HG03342 (cell line): ENCODE results near the gene CLMN.
"Not testable (repeated sequence)": the region's sequence is repeated elsewhere in the genome, so short reads cannot be mapped to it uniquely, and the experiment has no call there.

Experiments used
- ATAC-seq: cut with Tn5 transposase; IDR thresholded peaks from one replicate; pipeline ENCODE4 v1.9.1; 2021; ENCODE audit warnings: mild to moderate bottlenecking, moderate library complexity; ENCODE audit not compliant: unreplicated experiment

CLMN gene

DNA sequence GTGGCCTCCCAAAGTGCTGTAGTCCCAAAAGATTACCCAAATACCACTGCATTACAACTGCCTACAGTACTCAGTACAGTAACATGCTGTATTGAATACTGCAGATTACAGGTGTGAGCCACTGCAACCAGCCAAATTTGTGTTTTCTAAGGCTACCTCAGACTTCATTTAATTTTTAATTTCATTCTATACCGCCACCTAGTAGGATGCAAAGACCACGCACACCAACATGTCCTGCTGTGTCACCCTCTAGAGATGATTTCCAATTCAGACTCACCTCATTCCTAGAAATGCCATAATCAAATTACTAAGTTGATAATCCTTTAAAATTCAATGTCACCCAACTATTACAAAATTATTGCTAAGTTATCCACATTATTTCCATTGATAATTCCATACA lies 177.5 kb downstream of the CLMN start:
- no peak for ATAC-seq

DNA sequence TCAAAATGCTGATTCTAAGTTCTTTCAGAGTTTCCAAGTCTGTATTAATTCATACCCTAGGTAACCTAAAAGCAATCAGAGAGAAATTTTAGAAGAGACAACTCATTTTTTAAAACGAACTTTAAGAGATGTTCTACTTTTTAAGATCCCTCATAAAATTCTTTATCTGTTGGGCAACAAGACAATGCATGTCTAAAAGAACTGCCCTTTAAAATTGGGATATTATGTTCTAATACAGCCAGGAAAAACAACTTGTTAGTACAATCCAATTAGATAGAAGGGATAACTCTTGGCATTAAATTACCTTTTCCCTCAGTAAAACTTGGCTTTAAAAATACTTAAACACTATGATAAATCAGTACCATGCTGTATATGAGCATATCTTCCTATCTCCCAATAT lies 178.0 kb downstream of the CLMN start:
- ATAC-seq, result no peak

DNA sequence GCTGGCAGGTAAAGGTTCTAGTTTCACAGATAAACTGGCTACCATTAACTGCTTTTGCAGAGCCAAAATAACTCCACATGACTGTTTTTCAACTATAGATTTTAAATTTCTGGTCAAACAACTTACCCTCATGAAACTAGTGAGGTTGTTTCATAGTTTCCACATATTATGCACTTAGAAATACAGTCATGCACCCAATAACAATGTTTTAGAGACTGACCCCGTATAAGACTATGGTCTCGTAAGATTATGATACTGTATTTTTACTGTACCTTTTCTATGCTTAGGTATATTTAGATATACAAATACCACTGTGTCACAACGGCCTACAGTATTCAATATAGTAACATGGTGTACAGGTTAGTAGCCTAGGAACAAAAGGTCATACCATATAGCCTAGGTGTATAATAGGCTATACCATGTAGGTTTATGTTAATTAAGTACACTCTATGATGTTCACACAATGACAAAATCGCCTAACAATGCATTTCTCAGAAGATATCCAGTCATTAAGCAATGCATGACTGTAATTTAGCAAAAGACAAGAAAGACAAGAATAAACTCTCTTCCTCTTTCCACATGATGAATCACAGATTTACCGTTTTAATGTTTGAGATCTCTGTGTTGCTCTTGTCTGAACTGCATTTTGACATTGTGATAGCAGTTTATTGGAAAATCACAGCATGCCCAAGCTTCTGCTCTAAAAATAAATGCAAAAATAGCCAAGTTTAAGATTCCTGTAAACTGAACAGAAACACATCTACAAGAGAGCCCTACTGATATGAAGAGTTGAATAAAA lies 179.4 kb downstream of the CLMN start:
- no peak for ATAC-seq

DNA sequence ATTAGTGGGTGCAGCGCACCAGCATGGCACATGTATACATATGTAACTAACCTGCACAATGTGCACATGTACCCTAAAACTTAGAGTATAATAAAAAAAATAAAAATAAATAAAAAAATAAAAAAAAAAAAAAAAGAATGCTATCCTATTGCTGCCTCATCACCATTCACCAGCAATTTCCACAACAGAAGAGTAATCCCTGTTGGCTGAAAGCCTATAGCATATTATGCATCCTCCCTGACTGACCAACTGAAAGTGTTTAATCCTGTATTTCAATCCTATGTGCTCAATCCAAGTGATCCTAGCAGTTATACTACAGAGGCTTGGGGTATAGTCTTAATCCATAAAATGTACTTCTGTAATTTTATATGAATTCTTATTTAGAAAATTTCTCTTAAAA lies 180.8 kb downstream of the CLMN start:
- no peak for ATAC-seq

DNA sequence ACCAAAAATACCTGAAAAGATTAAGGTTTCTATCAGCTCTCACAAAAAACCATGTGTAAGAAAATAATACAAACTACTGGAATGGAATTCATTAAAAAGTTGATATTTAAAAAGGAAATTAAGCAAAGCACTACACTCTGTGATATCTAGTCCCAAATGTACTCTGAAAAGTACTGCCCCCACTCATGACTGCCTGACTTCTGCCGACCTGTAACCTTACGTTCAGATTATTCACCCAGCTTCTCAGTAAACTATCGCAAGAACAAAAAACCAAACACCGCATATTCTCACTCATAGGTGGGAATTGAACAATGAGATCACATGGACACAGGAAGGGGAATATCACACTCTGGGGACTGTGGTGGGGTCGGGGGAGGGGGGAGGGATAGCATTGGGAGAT lies 181.3 kb downstream of the CLMN start:
- ATAC-seq, result not testable (repeated sequence)

DNA sequence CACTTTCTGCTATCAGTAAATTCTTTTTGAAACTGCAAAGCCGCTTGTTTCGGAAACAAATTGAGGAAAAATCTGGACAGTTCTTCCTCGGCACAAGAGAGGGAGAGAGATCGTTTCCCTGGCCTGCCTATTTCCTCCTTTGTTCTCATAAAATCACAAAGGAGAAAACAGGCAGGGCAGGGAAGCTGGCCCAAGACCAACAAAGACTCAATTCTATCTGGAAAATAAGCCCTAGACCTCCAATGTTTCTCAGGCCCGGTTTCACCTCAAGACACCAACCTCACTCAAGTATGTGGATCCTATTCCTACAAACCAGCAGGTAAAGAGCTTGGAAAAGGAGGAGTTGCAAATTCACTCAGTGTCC lies 181.9 kb downstream of the CLMN start:
- ATAC-seq, result no peak

DNA sequence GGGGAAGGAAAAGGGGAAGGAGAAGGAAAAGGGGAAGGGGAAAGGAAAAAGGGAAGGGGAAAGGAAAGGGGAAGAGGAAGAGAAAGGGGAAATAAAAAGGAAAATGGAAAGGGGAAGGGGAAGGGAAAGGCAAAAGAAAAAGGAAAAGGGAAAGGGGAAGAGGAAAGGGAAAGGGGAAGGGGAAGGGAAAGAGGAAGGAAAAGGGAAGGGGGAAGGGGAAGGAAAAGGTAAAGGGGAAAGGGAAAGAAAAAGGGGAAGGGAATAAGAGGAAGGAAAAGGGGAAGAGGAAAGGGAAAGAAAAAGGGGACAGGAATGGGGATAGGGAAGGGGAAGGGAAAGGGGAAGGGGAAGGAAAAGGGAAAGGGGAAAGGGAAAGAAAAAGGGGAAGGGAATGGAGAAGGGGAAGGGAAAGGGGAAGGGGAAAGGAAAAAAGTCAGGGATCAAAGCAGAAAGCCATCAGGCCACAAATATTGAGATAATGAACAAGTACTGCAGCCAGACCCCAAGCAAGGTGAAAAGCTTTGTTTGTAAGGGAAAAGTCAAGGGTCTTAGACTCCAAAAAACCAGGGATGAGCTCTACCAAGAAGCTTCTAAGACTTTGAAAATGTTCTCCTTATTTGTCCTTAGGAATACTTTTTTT lies 182.4 kb downstream of the CLMN start:
- ATAC-seq, result no peak

DNA sequence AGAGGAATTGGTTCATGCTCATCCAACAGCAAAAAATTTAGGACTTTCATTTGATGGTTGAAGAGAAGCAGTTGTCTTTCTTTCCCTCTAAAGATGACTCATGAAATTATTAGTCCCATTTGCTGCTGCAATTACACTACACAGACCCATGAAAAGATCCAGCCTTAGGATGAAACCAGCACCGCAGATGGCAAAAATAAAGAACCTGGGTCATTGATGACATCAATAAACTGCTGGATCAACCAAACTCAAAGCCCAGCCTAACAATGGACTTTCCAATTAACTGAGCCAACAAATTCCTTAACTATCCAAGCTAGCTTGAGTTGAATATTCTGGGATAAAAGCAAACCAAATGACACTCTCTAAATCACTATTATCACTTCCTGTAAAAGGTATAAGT lies 183.1 kb downstream of the CLMN start:
- no peak for ATAC-seq

DNA sequence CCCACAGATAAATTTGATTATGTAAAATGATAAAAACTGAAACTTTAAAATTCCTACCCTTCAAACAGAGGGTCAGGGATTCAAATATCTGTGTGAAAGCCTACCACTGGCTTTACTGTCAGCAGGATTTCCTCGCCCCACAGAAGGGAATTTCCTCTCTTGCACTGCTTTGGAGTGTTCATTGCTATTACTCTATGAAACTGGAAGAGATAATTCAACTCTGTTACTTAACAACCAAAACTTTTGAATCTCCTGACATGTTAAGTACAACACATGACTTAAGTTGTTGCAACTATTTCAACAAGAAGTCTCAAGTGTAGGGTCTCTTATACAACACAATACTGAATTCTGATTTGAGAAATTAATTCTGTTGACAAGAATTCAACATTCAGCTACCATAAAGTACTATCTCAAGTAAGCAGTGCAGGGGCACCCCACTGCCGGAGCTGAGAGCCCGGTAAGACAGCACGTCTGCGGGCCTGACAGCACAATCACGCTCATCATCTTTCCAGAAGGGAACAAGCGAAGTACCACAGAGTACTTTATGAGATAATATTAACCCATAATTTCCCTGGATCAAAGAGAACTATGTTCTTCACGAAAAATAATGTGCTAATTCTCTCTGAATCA lies 185.3 kb downstream of the CLMN start:
- ATAC-seq, result no peak

DNA sequence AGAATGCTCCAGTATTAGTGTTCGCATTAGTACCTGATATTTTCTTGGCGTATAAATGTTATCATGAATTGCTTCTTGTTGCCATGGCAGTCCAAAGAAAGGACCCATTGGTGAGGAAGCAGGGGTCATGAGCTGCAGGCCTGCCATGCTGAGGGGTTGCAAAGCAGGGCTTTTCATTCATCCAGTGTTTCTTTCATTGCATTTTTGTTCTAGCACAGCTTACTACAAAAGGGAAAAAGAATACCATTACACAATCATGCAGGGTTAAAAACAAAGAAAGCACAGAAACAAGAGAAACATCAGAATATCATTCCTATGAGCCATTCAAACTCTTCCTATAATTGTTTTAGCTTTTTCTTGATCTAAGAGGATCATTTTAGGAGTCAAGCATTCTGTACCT lies 186.4 kb downstream of the CLMN start:
- ATAC-seq, result no peak

DNA sequence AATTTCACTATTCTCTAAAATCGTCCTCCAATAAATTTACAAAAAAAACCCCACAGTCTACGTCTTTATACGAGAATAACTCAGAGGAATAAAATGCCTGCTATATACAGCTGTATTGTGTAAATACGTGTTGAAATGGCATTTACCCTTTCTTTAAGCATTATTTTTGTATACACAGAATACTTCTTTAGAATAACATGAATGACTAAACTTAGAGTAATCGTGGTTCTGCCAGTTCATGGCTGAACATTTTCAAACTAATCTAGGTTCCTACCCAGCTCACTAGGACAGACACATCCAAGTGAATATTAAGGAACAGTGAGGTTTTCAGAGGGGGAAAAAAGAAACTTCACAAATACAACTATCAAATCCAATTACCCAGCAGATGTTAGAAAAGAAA lies 186.9 kb downstream of the CLMN start:
- ATAC-seq, result no peak
